ENCODE measurements around the gene SETD5.

The SETD5 gene

GRCh38 chr3:9397332-9397905 lies at the start of gene SETD5:
TSS of gene SETD5 (plus strand) at chr3:9397615. CDS start at chr3:9428939, 31,324 bp downstream.
- peak; percentile 98 for DNase-seq

- DNase-seq: no peak
Observed at GRCh38 chr3:9347887-9348286, 49.5 kb upstream of the SETD5 start.

- no peak for DNase-seq
Observed at GRCh38 chr3:9349321-9350117, 47.9 kb upstream of the SETD5 start.

GRCh38 chr3:9351709-9352126 lies 45.7 kb upstream of the SETD5 start:
- DNase-seq: no peak

- DNase-seq: peak; percentile 59
Observed at GRCh38 chr3:9352917-9353752, 44.3 kb upstream of the SETD5 start.

GRCh38 chr3:9361691-9362388 lies 35.6 kb upstream of the SETD5 start:
- no peak for DNase-seq

GRCh38 chr3:9362731-9363530 lies 34.5 kb upstream of the SETD5 start, which contains the start of gene THUMPD3:
TSS of gene THUMPD3 (plus strand) at chr3:9363054. CDS start at chr3:9365069, 2,015 bp downstream.
- DNase-seq: peak; percentile 90

- DNase-seq: no peak
Observed at GRCh38 chr3:9369508-9369907, 27.9 kb upstream of the SETD5 start.

GRCh38 chr3:9373465-9373864 lies 23.9 kb upstream of the SETD5 start:
- DNase-seq: no peak

GRCh38 chr3:9377981-9378380 lies 19.4 kb upstream of the SETD5 start:
- DNase-seq: no peak

- DNase-seq: no peak
Observed at GRCh38 chr3:9379327-9379726, 18.1 kb upstream of the SETD5 start.

GRCh38 chr3:9380014-9380413 lies 17.4 kb upstream of the SETD5 start:
- DNase-seq: no peak

GRCh38 chr3:9384141-9384828 lies 13.1 kb upstream of the SETD5 start:
- DNase-seq: no peak

- DNase-seq: no peak
Observed at GRCh38 chr3:9385187-9386077, 12.0 kb upstream of the SETD5 start.

- DNase-seq: no peak
Observed at GRCh38 chr3:9386078-9386459, 11.3 kb upstream of the SETD5 start.

GRCh38 chr3:9386501-9387321 lies 10.7 kb upstream of the SETD5 start:
- no peak for DNase-seq

GRCh38 chr3:9387322-9387655 lies 10.1 kb upstream of the SETD5 start:
- no peak for DNase-seq

GRCh38 chr3:9388142-9388541 lies 9.3 kb upstream of the SETD5 start:
- DNase-seq: no peak

GRCh38 chr3:9388562-9389272 lies 8.7 kb upstream of the SETD5 start:
- no peak for DNase-seq

All from CD4-positive, alpha-beta T cell treated with Interleukin-15 for 1 hour (primary cell).